ENCODE measurements around the gene TEX53.

TEX53 gene

DNA sequence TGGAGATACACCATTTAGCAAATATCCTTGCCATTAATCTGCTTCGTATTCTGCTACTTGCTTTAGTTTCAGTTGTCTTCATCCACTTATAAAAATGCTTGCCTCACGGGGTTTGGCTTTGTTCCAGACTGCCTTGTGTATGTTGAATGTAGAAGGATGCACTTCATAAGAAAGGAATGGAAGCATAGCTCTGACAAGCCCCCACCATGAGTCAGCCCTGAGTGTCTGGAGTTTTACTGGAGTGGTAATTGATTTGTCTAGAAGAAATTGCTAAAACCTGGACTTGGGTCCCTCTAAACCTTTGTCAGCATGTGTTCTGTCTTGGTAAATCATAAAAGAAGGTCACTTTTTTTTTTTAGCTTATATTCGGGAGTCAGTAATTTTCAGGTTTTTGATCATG is 19.8 kb upstream of the TEX53 start:
- Histone ChIP-seq H3K4me3 (replicated peaks; ENCODE audit: insufficient read depth, low read length) (no peak overlapping the region), H3K27me3 (ENCODE audit: insufficient read depth, poor library complexity, severe bottlenecking) (peaks cover 2% of the 10 kb centered on the region), H3K27ac (replicated peaks) (no peak overlapping the region)
- TF ChIP-seq, protein P1, sequence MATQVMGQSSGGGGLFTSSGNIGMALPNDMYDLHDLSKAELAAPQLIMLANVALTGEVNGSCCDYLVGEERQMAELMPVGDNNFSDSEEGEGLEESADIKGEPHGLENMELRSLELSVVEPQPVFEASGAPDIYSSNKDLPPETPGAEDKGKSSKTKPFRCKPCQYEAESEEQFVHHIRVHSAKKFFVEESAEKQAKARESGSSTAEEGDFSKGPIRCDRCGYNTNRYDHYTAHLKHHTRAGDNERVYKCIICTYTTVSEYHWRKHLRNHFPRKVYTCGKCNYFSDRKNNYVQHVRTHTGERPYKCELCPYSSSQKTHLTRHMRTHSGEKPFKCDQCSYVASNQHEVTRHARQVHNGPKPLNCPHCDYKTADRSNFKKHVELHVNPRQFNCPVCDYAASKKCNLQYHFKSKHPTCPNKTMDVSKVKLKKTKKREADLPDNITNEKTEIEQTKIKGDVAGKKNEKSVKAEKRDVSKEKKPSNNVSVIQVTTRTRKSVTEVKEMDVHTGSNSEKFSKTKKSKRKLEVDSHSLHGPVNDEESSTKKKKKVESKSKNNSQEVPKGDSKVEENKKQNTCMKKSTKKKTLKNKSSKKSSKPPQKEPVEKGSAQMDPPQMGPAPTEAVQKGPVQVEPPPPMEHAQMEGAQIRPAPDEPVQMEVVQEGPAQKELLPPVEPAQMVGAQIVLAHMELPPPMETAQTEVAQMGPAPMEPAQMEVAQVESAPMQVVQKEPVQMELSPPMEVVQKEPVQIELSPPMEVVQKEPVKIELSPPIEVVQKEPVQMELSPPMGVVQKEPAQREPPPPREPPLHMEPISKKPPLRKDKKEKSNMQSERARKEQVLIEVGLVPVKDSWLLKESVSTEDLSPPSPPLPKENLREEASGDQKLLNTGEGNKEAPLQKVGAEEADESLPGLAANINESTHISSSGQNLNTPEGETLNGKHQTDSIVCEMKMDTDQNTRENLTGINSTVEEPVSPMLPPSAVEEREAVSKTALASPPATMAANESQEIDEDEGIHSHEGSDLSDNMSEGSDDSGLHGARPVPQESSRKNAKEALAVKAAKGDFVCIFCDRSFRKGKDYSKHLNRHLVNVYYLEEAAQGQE (IDR thresholded peaks at IDR 0.05; ENCODE audit: insufficient replicate concordance, low read depth) = no peak
- TF ChIP-seq POLR2AphosphoS5 (IDR thresholded peaks at IDR 0.05; ENCODE audit: low read depth) = no peak
- TF ChIP-seq, protein P2, sequence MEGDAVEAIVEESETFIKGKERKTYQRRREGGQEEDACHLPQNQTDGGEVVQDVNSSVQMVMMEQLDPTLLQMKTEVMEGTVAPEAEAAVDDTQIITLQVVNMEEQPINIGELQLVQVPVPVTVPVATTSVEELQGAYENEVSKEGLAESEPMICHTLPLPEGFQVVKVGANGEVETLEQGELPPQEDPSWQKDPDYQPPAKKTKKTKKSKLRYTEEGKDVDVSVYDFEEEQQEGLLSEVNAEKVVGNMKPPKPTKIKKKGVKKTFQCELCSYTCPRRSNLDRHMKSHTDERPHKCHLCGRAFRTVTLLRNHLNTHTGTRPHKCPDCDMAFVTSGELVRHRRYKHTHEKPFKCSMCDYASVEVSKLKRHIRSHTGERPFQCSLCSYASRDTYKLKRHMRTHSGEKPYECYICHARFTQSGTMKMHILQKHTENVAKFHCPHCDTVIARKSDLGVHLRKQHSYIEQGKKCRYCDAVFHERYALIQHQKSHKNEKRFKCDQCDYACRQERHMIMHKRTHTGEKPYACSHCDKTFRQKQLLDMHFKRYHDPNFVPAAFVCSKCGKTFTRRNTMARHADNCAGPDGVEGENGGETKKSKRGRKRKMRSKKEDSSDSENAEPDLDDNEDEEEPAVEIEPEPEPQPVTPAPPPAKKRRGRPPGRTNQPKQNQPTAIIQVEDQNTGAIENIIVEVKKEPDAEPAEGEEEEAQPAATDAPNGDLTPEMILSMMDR (IDR thresholded peaks at IDR 0.05; ENCODE audit: insufficient read depth, low read length) = no peak
- no peak for TF ChIP-seq SPI1 (IDR thresholded peaks at IDR 0.05; ENCODE audit: borderline replicate concordance, low read depth)
- TF ChIP-seq GABPA (IDR thresholded peaks at IDR 0.05; ENCODE audit: low read depth) = no peak
- DNase-seq (ENCODE audit: low read depth in 1 of 2, low spot score in 1 of 2) = no peak

DNA sequence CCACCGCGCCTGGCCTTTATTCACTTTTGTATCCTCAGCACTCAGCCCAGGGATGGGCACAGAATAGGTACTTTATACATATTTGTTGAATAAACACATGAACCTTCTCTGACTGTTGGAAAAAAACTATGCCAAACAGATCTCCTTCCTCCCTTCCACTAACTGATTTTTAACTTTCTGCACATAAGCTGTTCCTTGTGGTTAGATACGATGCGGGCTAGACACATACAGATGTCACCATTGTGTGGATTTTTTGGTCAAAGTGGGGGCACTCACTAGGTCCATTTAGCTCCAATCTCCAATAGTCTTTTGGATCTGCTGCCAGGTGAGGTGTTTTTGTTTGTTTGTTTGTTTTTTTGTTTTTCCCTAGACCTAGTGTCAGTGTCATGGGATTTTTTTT is 19.3 kb upstream of the TEX53 start:
- Histone ChIP-seq H3K27ac (replicated peaks) (no peak overlapping the region), H3K27me3 (ENCODE audit: insufficient read depth, poor library complexity, severe bottlenecking) (peaks cover 2% of the 10 kb centered on the region), H3K4me3 (replicated peaks; ENCODE audit: insufficient read depth, low read length) (no peak overlapping the region)
- no peak for DNase-seq (ENCODE audit: low read depth in 1 of 2, low spot score in 1 of 2)
- TF ChIP-seq SPI1 (IDR thresholded peaks at IDR 0.05; ENCODE audit: borderline replicate concordance, low read depth) = no peak
- no peak for TF ChIP-seq GABPA (IDR thresholded peaks at IDR 0.05; ENCODE audit: low read depth)
- TF ChIP-seq, protein P1 (IDR thresholded peaks at IDR 0.05; ENCODE audit: insufficient replicate concordance, low read depth) = no peak
- TF ChIP-seq, protein P2 (IDR thresholded peaks at IDR 0.05; ENCODE audit: insufficient read depth, low read length) = no peak
- TF ChIP-seq POLR2AphosphoS5 (IDR thresholded peaks at IDR 0.05; ENCODE audit: low read depth) = no peak

DNA sequence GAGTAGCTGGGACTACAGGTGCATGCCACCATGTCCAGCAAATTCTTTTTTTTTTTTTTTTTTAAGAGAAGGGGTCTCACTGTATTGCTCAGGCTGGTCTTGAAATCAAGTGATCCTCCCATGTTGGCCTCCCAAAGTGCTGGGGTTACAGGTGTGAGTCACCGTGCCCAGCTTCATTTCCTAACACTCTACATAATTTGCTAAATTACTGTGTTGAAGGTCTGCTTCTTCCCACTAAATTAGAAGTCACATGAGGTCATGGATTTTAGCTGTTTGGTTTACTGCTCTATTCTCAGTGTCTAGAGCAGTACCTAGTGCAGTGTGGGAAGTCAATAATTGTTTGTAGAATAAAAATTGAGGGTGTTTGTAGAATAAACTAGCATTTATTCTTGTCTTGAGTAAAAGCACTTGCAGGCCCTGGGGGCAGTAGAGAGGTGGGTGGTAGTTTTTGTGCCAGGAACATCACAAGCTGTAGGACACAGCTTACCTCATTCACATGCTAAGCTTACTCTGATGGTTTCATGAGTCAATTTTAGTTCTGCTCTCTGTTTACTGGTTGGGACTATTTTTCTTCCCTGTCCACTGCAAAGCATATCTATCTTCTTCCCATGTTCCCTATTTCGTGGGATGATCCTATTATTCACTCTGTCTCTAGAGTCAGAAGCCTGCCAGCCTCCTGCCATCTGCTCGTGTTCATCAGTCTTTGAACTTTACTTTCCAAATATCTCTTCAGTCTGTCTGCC is 17.4 kb upstream of the TEX53 start:
- Histone ChIP-seq H3K27me3 (ENCODE audit: insufficient read depth, poor library complexity, severe bottlenecking) (peaks cover 2% of the 10 kb centered on the region), H3K4me3 (replicated peaks; ENCODE audit: insufficient read depth, low read length) (no peak overlapping the region), H3K27ac (replicated peaks) (no peak overlapping the region)
- DNase-seq (ENCODE audit: low read depth in 1 of 2, low spot score in 1 of 2) = no peak
- no peak for TF ChIP-seq GABPA (IDR thresholded peaks at IDR 0.05; ENCODE audit: low read depth)
- no peak for TF ChIP-seq POLR2AphosphoS5 (IDR thresholded peaks at IDR 0.05; ENCODE audit: low read depth)
- TF ChIP-seq, protein P1 (IDR thresholded peaks at IDR 0.05; ENCODE audit: insufficient replicate concordance, low read depth) = no peak
- no peak for TF ChIP-seq SPI1 (IDR thresholded peaks at IDR 0.05; ENCODE audit: borderline replicate concordance, low read depth)
- TF ChIP-seq, protein P2 (IDR thresholded peaks at IDR 0.05; ENCODE audit: insufficient read depth, low read length) = no peak

Measured in HL-60 (cell line).